ENCODE results near the gene ADIPOQ.
"Not testable (repeated sequence)": the region's sequence is repeated elsewhere in the genome, so short reads cannot be mapped to it uniquely, and the experiment has no call there.

Gene ADIPOQ

GRCh38 chr3:186822388-186822759 is 20.1 kb upstream of the ADIPOQ start:
- not testable (repeated sequence) for H3K9me3 Mint-ChIP-seq, H3K4me3 Mint-ChIP-seq, ATAC-seq, H3K27ac Mint-ChIP-seq, H3K36me3 Mint-ChIP-seq
- Mint-ChIP-seq H3K4me1 (peaks cover 25% of the 10 kb centered on the region), H3K27me3 (peaks cover 28% of the 10 kb centered on the region)

- Mint-ChIP-seq H3K4me3 (no peak overlapping the region), H3K36me3 (no peaks in the 10 kb centered on the region), H3K27me3 (peaks cover 34% of the 10 kb centered on the region), H3K9me3 (no peaks in the 10 kb centered on the region), H3K27ac (no peak overlapping the region), H3K4me1 (peaks cover 25% of the 10 kb centered on the region)
- ATAC-seq, result no peak
Observed at GRCh38 chr3:186823386-186823785, 19.1 kb upstream of the ADIPOQ start.

- no peak for ATAC-seq
- Mint-ChIP-seq H3K36me3 (no peaks in the 10 kb centered on the region), H3K27me3 (peaks cover 42% of the 10 kb centered on the region), H3K4me3 (peak overlapping the region; percentile 65), H3K27ac (peak overlapping the region; percentile 46), H3K4me1 (peaks cover 25% of the 10 kb centered on the region), H3K9me3 (no peaks in the 10 kb centered on the region)
Observed at GRCh38 chr3:186824430-186825139, 17.9 kb upstream of the ADIPOQ start.

GRCh38 chr3:186825294-186825821 is 17.2 kb upstream of the ADIPOQ start:
- Mint-ChIP-seq H3K27me3 (peaks cover 50% of the 10 kb centered on the region), H3K27ac (peak overlapping the region; percentile 46), H3K4me3 (peak overlapping the region; percentile 65), H3K4me1 (peaks cover 25% of the 10 kb centered on the region), H3K36me3 (no peaks in the 10 kb centered on the region), H3K9me3 (no peaks in the 10 kb centered on the region)
- peak; percentile 57 for ATAC-seq

- Mint-ChIP-seq H3K9me3 (no peaks in the 10 kb centered on the region), H3K27ac (peak overlapping the region; percentile 46), H3K4me1 (peaks cover 25% of the 10 kb centered on the region), H3K27me3 (peaks cover 53% of the 10 kb centered on the region), H3K4me3 (peak overlapping the region; percentile 65), H3K36me3 (no peaks in the 10 kb centered on the region)
- ATAC-seq, result peak; percentile 7
Observed at GRCh38 chr3:186825872-186826409, 16.6 kb upstream of the ADIPOQ start.

- Mint-ChIP-seq H3K9me3 (no peaks in the 10 kb centered on the region), H3K4me1 (peaks cover 25% of the 10 kb centered on the region), H3K4me3 (peak overlapping the region; percentile 74), H3K36me3 (no peaks in the 10 kb centered on the region), H3K27me3 (peaks cover 54% of the 10 kb centered on the region), H3K27ac (no peak overlapping the region)
- peak; percentile 21 for ATAC-seq
Observed at GRCh38 chr3:186826410-186826975, 16.0 kb upstream of the ADIPOQ start.

- H3K27ac Mint-ChIP-seq, result no peak overlapping the region
- H3K36me3 Mint-ChIP-seq, result no peaks in the 10 kb centered on the region
- peak; percentile 94 for ATAC-seq
- peaks cover 25% of the 10 kb centered on the region for H3K4me1 Mint-ChIP-seq
- peak overlapping the region; percentile 74 for H3K4me3 Mint-ChIP-seq
- H3K9me3 Mint-ChIP-seq, result no peaks in the 10 kb centered on the region
- peaks cover 61% of the 10 kb centered on the region for H3K27me3 Mint-ChIP-seq
Observed at GRCh38 chr3:186826976-186827857, 15.3 kb upstream of the ADIPOQ start.

- peaks cover 63% of the 10 kb centered on the region for H3K27me3 Mint-ChIP-seq
- H3K27ac Mint-ChIP-seq, result no peak overlapping the region
- H3K4me3 Mint-ChIP-seq, result no peak overlapping the region
- H3K36me3 Mint-ChIP-seq, result no peaks in the 10 kb centered on the region
- ATAC-seq, result no peak
- peaks cover 25% of the 10 kb centered on the region for H3K4me1 Mint-ChIP-seq
- H3K9me3 Mint-ChIP-seq, result no peaks in the 10 kb centered on the region
Observed at GRCh38 chr3:186828340-186828739, 14.2 kb upstream of the ADIPOQ start.

GRCh38 chr3:186831798-186832197 is 10.7 kb upstream of the ADIPOQ start:
- H3K27me3 Mint-ChIP-seq, result peaks cover 36% of the 10 kb centered on the region
- no peak overlapping the region for H3K27ac Mint-ChIP-seq
- no peaks in the 10 kb centered on the region for H3K9me3 Mint-ChIP-seq
- H3K4me3 Mint-ChIP-seq, result no peak overlapping the region
- ATAC-seq, result no peak
- H3K4me1 Mint-ChIP-seq, result peaks cover under 1% of the 10 kb centered on the region
- no peaks in the 10 kb centered on the region for H3K36me3 Mint-ChIP-seq

- ATAC-seq, result no peak
- Mint-ChIP-seq H3K9me3 (no peaks in the 10 kb centered on the region), H3K27me3 (peaks cover 35% of the 10 kb centered on the region), H3K36me3 (no peaks in the 10 kb centered on the region), H3K4me1 (no peaks in the 10 kb centered on the region), H3K27ac (no peak overlapping the region), H3K4me3 (no peak overlapping the region)
Observed at GRCh38 chr3:186832276-186832675, 10.2 kb upstream of the ADIPOQ start.

DNA sequence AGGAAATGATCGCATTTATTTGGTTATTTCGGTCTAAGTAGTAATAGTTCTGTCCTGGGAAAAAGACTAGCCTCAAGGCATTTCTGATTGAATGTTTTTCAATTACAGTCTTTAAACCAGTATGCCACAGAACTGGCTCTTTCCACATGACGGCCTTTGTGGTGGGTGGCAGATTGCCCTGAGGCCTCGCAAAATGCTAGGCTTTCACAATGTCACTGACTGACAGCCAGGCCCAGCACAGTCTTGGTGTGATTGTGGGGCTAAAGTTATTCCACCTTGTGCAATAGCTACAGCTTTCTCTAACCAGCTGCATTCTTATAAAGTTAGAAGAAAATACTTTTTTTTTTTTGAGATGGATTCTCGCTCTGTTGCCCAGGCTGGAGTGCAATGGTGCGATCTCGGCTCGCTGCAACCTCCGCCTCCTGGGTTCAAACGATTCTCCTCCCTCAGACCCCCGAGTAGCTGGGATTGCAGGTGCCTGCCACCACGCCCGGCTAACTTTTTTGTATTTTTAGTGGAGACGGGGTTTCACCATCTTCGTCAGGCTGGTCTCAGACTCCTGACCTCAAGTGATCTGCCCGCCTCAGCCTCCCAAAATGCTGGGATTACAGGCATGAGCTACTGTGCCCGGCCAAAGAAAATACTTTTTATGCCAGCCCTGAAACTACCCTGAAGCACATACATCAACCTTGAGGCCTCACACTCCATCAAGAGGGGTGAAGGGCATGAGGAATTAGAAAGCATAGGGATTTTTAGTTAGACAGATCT is 2.5 kb upstream of the ADIPOQ start:
- Mint-ChIP-seq H3K36me3 (no peaks in the 10 kb centered on the region), H3K4me3 (no peak overlapping the region), H3K27ac (no peak overlapping the region), H3K9me3 (no peaks in the 10 kb centered on the region), H3K4me1 (no peaks in the 10 kb centered on the region), H3K27me3 (peaks cover 26% of the 10 kb centered on the region)
- no peak for ATAC-seq

- no peaks in the 10 kb centered on the region for H3K9me3 Mint-ChIP-seq
Observed at GRCh38 chr3:186841620-186842019, 890 bp upstream of the ADIPOQ start.

DNA sequence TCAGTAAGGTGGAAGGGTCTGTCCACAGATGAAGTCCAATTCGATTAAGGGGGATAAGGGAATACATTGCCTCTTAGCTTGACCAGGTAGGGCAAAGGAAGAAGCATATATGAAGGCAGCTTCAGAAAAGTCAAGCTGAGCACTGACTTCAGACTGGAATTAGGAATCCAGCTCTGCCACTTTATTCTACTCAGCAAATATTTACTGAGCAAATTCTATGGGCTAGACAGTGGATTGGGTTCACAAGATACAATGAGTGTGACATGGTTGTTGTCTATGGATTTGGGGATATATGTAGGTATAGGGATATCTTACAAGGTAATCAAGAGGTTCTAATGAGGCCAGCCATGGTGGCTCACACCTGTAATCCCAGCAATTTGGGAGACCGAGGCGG is 526 bp downstream of the ADIPOQ start:
- H3K27me3 Mint-ChIP-seq, result peaks cover 18% of the 10 kb centered on the region
- ATAC-seq, result no peak
- H3K4me3 Mint-ChIP-seq, result no peak overlapping the region
- H3K36me3 Mint-ChIP-seq, result no peaks in the 10 kb centered on the region
- no peaks in the 10 kb centered on the region for H3K9me3 Mint-ChIP-seq
- no peaks in the 10 kb centered on the region for H3K4me1 Mint-ChIP-seq
- H3K27ac Mint-ChIP-seq, result no peak overlapping the region

More at GRCh38 chr3:186841620-186842019, 890 bp upstream of the ADIPOQ start:
- no peak overlapping the region for H3K27ac Mint-ChIP-seq
- H3K4me3 Mint-ChIP-seq, result no peak overlapping the region
- no peaks in the 10 kb centered on the region for H3K36me3 Mint-ChIP-seq
- peaks cover 26% of the 10 kb centered on the region for H3K27me3 Mint-ChIP-seq
- ATAC-seq, result no peak
- H3K4me1 Mint-ChIP-seq, result no peaks in the 10 kb centered on the region

DNA sequence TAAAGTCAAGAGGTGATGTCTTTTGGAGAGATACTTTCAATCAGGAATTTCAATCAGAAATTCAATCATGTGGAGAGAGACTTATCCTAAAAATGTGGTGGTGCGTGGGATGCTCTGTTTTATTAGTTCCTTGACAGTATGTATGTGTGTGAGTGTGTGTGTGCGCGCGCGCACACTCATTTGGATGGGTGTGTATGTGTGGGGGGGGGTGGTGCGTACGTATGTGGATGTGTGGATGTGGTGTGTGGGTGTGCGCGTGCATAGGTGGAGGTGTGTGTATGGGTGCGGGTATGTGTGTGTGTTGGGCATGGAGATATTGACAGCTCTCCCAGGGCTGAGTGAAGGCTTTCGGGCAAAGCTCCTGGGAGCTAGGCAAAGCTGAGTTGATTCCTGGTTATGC is 2.4 kb downstream of the ADIPOQ start:
- no peak overlapping the region for H3K27ac Mint-ChIP-seq

More for the DNA sequence above, 2.4 kb downstream of the ADIPOQ start:
- H3K4me3 Mint-ChIP-seq, result no peak overlapping the region
- H3K4me1 Mint-ChIP-seq, result peaks cover 6% of the 10 kb centered on the region
- no peaks in the 10 kb centered on the region for H3K36me3 Mint-ChIP-seq
- ATAC-seq, result no peak
- H3K9me3 Mint-ChIP-seq, result no peaks in the 10 kb centered on the region
- peaks cover 18% of the 10 kb centered on the region for H3K27me3 Mint-ChIP-seq

Measured in stimulated activated memory B cell treated with anti-CD40 and anti-IgM and Interleukin-4, amounts not matched to agents 10 μg/mL and 1 μg/mL and 100 μg/mL, for 72 hours (primary cell).